ENCODE data around the gene ATF5. TPM values are rescaled to one million over a fixed set of nuclear protein-coding genes. Genes with fewer than 3 reads are reported as not detected.
A peak's percentile ranks its signal among the peaks of the same experiment; 100 is the strongest.

The ATF5 gene
- total and polyA plus RNA-seq, 10 of the 15 experiments (the other 5 are each of a cell fraction or from before 2014, with no cell fraction given), result 9.1 to 133 (median 24.0) TPM

DNA sequence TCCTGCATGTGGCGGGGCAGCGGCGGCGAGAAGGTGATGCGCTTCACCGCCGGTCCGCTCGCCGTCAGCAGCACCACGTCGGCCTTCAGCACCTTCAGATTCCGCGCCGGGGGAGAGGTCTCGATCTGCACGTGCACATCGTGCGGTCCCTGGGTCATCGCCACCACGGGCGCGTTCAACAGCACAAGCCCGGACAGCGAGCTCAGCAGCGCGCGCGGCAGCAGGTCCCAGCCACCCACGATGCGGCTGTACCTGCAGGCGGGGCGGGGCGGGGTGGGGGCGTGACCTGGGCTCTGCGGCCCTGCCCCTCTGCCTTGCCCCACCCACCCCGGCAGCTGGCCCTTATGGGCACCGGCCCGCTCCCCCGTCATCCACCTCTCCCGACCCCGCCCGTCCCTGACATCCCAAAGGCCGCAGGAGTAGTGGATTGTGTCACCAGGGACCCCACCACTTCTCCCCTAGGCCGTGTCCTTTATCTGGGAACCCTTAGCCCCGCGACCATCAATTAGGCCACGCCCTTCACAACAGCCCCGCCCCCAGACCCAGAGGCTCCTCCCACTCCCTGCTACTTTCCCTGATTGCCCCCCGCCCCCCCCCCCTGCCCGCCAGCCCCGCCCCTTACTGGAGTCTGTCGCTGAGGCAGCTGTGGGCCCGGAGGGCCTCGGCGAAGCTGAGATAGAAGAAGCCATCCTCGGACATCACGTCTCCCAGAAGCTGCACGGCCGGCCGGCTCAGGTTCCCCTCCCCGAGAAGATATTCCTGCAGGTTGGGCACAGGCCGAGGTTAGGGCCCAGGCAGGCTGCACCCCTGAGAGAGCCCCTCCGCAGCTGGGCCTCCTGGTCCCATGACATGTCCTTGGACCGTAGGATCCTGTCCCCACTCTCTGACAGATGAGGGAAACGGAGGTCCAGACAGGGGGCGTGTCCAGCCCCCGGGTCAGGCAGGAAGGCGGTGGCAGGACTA is 38.4 kb upstream of the ATF5 start (continued):
- TF ChIP-seq CHD2 (IDR thresholded peaks at IDR 0.05; ENCODE audit: borderline replicate concordance, low read depth, low read length) (no peak), ZNF687 (IDR thresholded peaks at IDR 0.05) (peak; percentile 87; the same call in 1 of the 2 replicates), POLR2A (IDR thresholded peaks at IDR 0.05; ENCODE audit: low read depth, low read length) (peak; percentile 70), TCF3 (IDR thresholded peaks at IDR 0.05; ENCODE audit: borderline replicate concordance, insufficient read depth, low read depth, low read length) (no peak), PAX5 (IDR thresholded peaks at IDR 0.05; ENCODE audit: borderline replicate concordance, low read depth, low read length) (0 out of 2 replicates have a peak, but pooled peaks have one; percentile 5), IKZF2 (IDR thresholded peaks at IDR 0.05) (no peak), ZNF384 (IDR thresholded peaks at IDR 0.05; ENCODE audit: borderline replicate concordance, low read depth, low read length) (no peak), BACH1 (IDR thresholded peaks at IDR 0.05; ENCODE audit: borderline replicate concordance) (peak; percentile 59; the same call in 1 of the 2 replicates), RB1 (IDR thresholded peaks at IDR 0.05; ENCODE audit: borderline replicate concordance) (peak; percentile 46; the same call in 1 of the 2 replicates), POLR2AphosphoS5 (IDR thresholded peaks at IDR 0.05; ENCODE audit: low read length) (peak; percentile 47; the same call in 1 of the 2 replicates), HDGF (IDR thresholded peaks at IDR 0.05) (peak; percentile 97), YY1 (IDR thresholded peaks at IDR 0.05; ENCODE audit: low read depth, low read length) (no peak), FOXK2 (IDR thresholded peaks at IDR 0.05) (no peak), BRCA1 (IDR thresholded peaks at IDR 0.05; ENCODE audit: low read depth, low read length) (no peak), EED (IDR thresholded peaks at IDR 0.05; ENCODE audit: low read depth) (no peak), EGR1 (IDR thresholded peaks at IDR 0.05; ENCODE audit: borderline replicate concordance in 1 of 2, low read depth in 2 of 2, low read length in 2 of 2) (peak in 1 of 2 experiments; percentile 45; a peak in 1 of 3 replicates), SMC3 (IDR thresholded peaks at IDR 0.05; ENCODE audit: borderline replicate concordance, low read length) (no peak), BHLHE40 (IDR thresholded peaks at IDR 0.05; ENCODE audit: borderline replicate concordance in 1 of 2, low read depth in 2 of 2, low read length in 1 of 2) (peak; percentile 82 to 96), TARDBP (IDR thresholded peaks at IDR 0.05; ENCODE audit: borderline replicate concordance) (no peak)
- TF ChIP-seq, protein P1, sequence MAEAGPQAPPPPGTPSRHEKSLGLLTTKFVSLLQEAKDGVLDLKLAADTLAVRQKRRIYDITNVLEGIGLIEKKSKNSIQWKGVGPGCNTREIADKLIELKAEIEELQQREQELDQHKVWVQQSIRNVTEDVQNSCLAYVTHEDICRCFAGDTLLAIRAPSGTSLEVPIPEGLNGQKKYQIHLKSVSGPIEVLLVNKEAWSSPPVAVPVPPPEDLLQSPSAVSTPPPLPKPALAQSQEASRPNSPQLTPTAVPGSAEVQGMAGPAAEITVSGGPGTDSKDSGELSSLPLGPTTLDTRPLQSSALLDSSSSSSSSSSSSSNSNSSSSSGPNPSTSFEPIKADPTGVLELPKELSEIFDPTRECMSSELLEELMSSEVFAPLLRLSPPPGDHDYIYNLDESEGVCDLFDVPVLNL (IDR thresholded peaks at IDR 0.05; ENCODE audit: low read depth, low read length), result no peak
- TF ChIP-seq, protein P2, sequence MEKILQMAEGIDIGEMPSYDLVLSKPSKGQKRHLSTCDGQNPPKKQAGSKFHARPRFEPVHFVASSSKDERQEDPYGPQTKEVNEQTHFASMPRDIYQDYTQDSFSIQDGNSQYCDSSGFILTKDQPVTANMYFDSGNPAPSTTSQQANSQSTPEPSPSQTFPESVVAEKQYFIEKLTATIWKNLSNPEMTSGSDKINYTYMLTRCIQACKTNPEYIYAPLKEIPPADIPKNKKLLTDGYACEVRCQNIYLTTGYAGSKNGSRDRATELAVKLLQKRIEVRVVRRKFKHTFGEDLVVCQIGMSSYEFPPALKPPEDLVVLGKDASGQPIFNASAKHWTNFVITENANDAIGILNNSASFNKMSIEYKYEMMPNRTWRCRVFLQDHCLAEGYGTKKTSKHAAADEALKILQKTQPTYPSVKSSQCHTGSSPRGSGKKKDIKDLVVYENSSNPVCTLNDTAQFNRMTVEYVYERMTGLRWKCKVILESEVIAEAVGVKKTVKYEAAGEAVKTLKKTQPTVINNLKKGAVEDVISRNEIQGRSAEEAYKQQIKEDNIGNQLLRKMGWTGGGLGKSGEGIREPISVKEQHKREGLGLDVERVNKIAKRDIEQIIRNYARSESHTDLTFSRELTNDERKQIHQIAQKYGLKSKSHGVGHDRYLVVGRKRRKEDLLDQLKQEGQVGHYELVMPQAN (conservative IDR thresholded peaks at IDR 0.05), result no peak
- TF ChIP-seq, protein P3, sequence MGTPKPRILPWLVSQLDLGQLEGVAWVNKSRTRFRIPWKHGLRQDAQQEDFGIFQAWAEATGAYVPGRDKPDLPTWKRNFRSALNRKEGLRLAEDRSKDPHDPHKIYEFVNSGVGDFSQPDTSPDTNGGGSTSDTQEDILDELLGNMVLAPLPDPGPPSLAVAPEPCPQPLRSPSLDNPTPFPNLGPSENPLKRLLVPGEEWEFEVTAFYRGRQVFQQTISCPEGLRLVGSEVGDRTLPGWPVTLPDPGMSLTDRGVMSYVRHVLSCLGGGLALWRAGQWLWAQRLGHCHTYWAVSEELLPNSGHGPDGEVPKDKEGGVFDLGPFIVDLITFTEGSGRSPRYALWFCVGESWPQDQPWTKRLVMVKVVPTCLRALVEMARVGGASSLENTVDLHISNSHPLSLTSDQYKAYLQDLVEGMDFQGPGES (IDR thresholded peaks at IDR 0.05), result no peak
